Activated CD8-positive, alpha-beta memory T cell treated with anti-CD3 and anti-CD28 coated beads, Interleukin-2, amount 10 ng/mL, durations not matched to agents 7 days and 5 days (primary cell): ENCODE results near the gene NKTR. TPM values are rescaled to one million over a fixed set of nuclear protein-coding genes. Genes with fewer than 3 reads are reported as not detected.

ENCODE experiments used
- ATAC-seq: fragments of 150-1000 bp; cut with Tn5 transposase; one replicate; pipeline ENCODE4 v1.10.0; 2021; ENCODE audit warnings: moderate library complexity
- CTCF ChIA-PET: fragments of 350-600 bp; sonication (Branson Sonifier 250); formaldehyde crosslinking; loops from one replicate; lab custom pipeline; 2021; ENCODE audit warnings: antibody characterized with exemption; lab: Charles Lee
- DNase-seq: peaks from one replicate; pipeline ENCODE4 v3.0.0-alpha.2; 2020
- H3K27ac Mint-ChIP-seq: one replicate; pipeline ENCODE4 v1.8.0; 2021; ENCODE audit warnings: mild to moderate bottlenecking, mixed read lengths
- H3K27me3 Mint-ChIP-seq: one replicate; pipeline ENCODE4 v1.8.0; 2021; ENCODE audit warnings: mixed read lengths
- H3K36me3 Mint-ChIP-seq: one replicate; pipeline ENCODE4 v1.8.0; 2021; ENCODE audit warnings: mild to moderate bottlenecking, mixed read lengths
- H3K4me1 Mint-ChIP-seq: one replicate; pipeline ENCODE4 v1.8.0; 2021; ENCODE audit warnings: mixed read lengths
- H3K4me3 Mint-ChIP-seq: one replicate; pipeline ENCODE4 v1.8.0; 2021; ENCODE audit warnings: mild to moderate bottlenecking, moderate library complexity, mixed read lengths
- H3K9me3 Mint-ChIP-seq: one replicate; pipeline ENCODE4 v1.8.0; 2022; ENCODE audit warnings: low read depth, mixed read lengths
- total RNA-seq, 2 experiments: library from RNA; stranded (reverse); gene quantifications; one replicate each; pipeline ENCODE4 v1.2.3, GENCODE V29; 2021

NKTR gene
- total RNA-seq, 2 experiments from 2014 or later = 76.0 to 120 TPM

DNA sequence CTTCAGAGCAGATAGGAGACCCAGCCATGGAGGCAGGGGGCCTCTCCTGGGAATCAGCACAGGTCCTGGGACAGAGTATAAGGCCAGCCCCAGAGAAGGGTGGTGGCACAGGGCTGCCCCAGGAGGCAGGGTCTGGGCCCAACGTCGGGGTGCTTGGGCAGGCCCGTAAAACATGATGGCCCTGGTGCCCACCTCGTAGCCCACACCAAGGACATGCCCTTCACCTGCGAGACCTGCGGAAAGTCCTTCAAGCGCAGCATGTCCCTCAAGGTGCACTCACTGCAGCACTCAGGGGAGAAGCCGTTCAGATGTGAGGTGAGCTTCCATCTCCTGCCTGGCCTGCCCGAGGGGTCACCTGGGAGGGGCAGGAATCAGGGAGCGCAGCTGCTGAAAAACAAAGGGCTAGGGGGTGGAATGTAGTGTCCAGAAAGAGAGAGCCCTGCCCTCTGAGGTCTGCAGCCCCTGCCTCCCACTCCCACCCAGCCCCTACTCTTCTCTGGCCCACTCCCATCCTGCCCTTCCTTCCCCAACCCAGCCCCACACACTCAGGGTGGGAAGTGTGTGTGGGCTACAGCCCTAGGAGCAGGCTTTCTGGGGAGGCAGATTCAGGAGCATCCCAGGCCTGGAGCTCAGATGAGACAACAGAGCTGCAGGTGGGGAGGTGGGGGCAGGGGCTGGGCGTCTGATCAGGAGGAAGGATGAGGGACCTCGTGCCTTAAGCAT lies 62.5 kb downstream of the NKTR start:
- CTCF ChIA-PET = interaction anchor here (3.7 kb wide), 1 partner anchor 83 kb away, joined by 15 read pairs; no protein-coding TSS in a partner anchor
- ATAC-seq (no peak), DNase-seq (no peak)
- Mint-ChIP-seq H3K4me3 (no peak overlapping the region), H3K27me3 (no peaks in the 10 kb centered on the region), H3K4me1 (no peaks in the 10 kb centered on the region), H3K9me3 (no peaks in the 10 kb centered on the region), H3K27ac (no peak overlapping the region), H3K36me3 (no peaks in the 10 kb centered on the region)

DNA sequence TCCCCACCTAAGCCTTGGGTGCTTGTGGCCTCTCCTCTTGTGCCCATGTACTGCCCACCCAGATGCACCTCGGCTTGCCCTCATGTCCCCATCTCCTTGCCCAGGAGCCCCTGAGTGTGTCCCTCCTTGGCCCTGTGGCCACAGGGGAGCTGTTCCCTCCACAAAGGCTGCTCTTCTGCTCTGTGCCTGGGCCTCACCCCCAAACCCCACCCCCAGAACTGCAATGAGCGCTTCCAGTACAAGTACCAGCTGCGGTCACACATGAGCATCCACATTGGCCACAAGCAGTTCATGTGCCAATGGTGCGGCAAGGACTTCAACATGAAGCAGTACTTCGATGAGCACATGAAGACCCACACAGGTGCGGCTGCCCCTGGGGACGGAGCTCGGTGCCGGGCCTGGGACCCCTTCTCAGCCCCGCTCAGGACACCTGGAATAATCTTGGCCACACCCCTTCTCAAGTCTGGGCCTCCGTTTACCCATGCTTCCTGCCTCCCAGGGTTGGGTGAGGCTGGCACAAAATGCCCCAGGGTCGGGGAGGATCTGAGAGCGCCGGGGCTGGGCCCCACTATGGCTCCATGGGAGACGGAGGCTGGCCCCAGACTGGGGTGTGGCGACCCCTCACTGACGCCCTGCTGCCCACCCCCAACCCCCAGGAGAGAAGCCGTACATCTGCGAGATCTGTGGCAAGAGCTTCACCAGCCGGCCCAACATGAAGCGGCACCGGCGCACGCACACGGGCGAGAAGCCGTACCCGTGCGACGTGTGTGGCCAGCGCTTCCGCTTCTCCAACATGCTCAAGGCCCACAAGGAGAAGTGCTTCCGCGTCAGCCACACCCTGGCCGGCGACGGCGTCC lies 63.3 kb downstream of the NKTR start:
- no peaks in the 10 kb centered on the region for H3K9me3 Mint-ChIP-seq
- no peaks in the 10 kb centered on the region for H3K27me3 Mint-ChIP-seq
- H3K4me3 Mint-ChIP-seq = no peak overlapping the region
- DNase-seq (no peak), ATAC-seq (no peak)
- no peaks in the 10 kb centered on the region for H3K36me3 Mint-ChIP-seq
- H3K27ac Mint-ChIP-seq = no peak overlapping the region
- CTCF ChIA-PET = interaction anchor here (1.0 to 3.7 kb wide), 2 partner anchors 34 to 82 kb away, joined by 3 to 15 read pairs; no protein-coding TSS in a partner anchor
- H3K4me1 Mint-ChIP-seq = no peaks in the 10 kb centered on the region

DNA sequence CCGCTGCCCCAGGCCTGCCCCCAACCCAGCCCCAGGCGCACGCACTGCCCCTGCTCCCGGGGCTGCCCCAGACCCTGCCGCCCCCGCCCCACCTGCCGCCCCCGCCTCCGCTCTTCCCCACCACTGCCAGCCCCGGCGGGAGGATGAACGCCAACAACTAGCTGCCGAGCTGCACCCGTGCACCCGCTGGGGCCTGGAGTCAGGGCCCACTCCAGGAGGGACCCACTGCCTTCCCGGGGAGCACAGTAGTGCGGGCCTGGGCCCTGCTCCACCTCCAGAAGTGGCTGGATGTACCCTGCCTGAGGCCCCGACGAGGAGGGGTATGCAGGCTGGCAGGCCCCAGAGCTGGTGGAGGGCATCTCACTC lies 63.9 kb downstream of the NKTR start:
- CTCF ChIA-PET = interaction anchor here (1.0 kb wide), 1 partner anchor 33 kb away, joined by 3 read pairs; no protein-coding TSS in a partner anchor
- Mint-ChIP-seq H3K4me1 (no peaks in the 10 kb centered on the region), H3K27me3 (no peaks in the 10 kb centered on the region), H3K9me3 (no peaks in the 10 kb centered on the region), H3K36me3 (no peaks in the 10 kb centered on the region), H3K27ac (no peak overlapping the region), H3K4me3 (no peak overlapping the region)
- ATAC-seq = no peak
- DNase-seq = no peak

DNA sequence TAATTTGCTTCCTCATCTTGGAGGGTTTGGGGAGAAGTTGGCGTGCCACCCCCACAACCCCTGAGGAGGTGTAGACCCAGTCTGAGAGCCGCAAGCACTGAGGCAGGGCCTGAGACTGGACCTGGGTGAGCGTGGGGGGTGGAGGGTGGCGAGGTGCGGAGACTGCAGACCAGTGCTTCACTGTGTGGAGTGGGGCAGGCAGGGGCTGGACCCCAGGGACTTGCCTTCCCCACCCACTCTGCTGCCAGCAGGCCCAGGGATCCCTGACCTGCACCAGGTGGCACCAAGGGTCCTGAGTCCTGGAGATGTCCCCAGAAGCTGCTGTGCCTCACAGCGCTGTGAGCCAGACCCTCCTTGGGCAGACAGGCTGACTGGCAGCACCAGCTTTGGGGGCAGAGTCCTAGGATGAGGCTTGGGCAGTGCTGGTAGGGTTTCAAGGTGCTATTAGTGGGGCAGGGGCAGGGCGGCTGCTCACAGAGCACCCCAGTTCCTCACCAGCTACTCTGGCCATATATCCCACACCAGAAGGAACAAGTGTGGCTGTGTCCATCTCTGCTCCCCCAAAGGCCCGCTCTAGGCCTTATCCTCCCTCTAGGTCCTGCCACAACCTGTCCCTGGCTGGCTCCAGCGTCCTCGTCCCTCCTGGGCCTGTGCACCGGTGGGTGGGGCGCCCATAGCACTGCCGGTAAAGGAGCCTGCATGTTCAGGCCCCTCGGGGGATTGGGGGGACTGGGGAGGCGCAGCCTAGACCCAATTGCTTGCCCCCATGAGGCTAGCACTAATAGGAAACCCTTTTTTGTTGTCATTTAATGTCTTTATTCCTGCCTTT lies 64.8 kb downstream of the NKTR start:
- H3K4me1 Mint-ChIP-seq = no peaks in the 10 kb centered on the region

DNA sequence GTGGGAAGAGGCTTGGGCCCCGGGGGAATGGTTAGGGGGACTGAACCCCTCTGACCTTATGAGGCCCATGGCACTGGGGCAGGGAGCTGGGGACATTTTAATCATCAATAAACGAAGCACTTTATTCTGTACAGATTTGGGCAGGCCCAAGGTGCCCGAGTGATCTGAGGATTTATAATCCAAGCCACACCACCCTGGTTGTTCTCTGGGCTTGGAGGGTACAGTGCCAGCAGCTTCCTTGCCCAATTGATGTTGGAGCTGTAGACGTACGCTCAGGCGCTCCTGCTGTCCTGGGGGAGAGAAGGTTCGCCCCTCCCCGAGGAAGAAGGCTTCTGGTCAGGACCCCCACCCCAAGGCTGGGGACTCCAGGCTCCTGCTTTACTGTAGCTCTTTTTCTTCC lies 65.5 kb downstream of the NKTR start:
- no peaks in the 10 kb centered on the region for H3K36me3 Mint-ChIP-seq
- H3K9me3 Mint-ChIP-seq = no peaks in the 10 kb centered on the region
- DNase-seq (peak; percentile 34), ATAC-seq (no peak)
- CTCF ChIA-PET = no interaction called here
- H3K27me3 Mint-ChIP-seq = no peaks in the 10 kb centered on the region
- H3K4me1 Mint-ChIP-seq = no peaks in the 10 kb centered on the region
- no peak overlapping the region for H3K4me3 Mint-ChIP-seq
- no peak overlapping the region for H3K27ac Mint-ChIP-seq

More for the DNA sequence above, 64.8 kb downstream of the NKTR start:
- no peaks in the 10 kb centered on the region for H3K36me3 Mint-ChIP-seq
- H3K27me3 Mint-ChIP-seq = no peaks in the 10 kb centered on the region
- no peak for ATAC-seq
- no peaks in the 10 kb centered on the region for H3K9me3 Mint-ChIP-seq
- H3K4me3 Mint-ChIP-seq = no peak overlapping the region
- CTCF ChIA-PET = no interaction called here
- H3K27ac Mint-ChIP-seq = no peak overlapping the region
- peak; percentile 19 for DNase-seq

DNA sequence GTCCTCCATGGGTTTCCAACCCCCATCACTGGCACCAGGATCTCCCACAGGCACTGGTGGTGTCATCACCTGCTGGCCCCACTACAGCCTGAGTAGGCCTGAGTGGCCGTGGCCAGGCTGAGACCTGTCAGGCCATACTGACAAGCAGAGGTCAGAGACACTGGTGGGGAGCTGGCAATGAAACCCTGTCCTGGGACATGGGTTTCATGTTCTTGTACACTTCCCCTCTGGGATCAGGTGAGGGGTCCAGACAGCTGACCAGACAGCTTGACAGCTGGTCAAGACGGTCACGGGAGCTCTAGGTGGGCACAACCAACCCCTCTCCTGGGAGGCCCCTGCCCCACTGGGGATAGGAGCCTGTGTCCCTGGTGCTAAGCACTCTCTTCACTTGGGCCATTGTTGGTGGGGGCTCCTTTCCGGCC lies 66.1 kb downstream of the NKTR start:
- peak; percentile 31 for DNase-seq
- CTCF ChIA-PET = no interaction called here

DNA sequence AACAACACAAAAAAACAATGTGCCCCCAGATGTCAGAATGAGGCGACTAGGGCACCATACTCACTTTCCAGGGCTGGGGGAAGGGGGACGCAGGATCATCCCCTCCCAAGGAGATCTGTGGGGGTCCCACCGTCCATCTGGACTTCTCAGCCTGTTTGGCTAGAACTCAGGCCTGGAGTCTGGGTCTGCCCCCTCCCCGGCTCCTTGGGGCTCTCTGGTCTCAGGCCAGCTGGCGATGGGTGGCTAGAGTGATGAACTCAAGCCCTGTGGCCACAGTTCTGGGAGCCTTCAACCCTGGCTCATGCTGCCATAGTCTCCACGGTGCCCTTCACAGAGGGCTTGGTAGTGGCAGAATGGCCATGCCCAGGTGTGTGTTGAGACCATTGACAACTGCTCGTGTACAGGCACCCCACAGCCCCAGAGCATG lies 66.6 kb downstream of the NKTR start:
- Mint-ChIP-seq H3K27me3 (no peaks in the 10 kb centered on the region), H3K4me3 (no peak overlapping the region), H3K4me1 (no peaks in the 10 kb centered on the region), H3K9me3 (no peaks in the 10 kb centered on the region), H3K36me3 (no peaks in the 10 kb centered on the region), H3K27ac (no peak overlapping the region)
- no peak for ATAC-seq
- DNase-seq = peak; percentile 15
- CTCF ChIA-PET = no interaction called here

More for the DNA sequence above, 66.1 kb downstream of the NKTR start:
- Mint-ChIP-seq H3K27me3 (no peaks in the 10 kb centered on the region), H3K36me3 (no peaks in the 10 kb centered on the region), H3K4me3 (no peak overlapping the region), H3K9me3 (no peaks in the 10 kb centered on the region), H3K4me1 (no peaks in the 10 kb centered on the region), H3K27ac (no peak overlapping the region)
- no peak for ATAC-seq

DNA sequence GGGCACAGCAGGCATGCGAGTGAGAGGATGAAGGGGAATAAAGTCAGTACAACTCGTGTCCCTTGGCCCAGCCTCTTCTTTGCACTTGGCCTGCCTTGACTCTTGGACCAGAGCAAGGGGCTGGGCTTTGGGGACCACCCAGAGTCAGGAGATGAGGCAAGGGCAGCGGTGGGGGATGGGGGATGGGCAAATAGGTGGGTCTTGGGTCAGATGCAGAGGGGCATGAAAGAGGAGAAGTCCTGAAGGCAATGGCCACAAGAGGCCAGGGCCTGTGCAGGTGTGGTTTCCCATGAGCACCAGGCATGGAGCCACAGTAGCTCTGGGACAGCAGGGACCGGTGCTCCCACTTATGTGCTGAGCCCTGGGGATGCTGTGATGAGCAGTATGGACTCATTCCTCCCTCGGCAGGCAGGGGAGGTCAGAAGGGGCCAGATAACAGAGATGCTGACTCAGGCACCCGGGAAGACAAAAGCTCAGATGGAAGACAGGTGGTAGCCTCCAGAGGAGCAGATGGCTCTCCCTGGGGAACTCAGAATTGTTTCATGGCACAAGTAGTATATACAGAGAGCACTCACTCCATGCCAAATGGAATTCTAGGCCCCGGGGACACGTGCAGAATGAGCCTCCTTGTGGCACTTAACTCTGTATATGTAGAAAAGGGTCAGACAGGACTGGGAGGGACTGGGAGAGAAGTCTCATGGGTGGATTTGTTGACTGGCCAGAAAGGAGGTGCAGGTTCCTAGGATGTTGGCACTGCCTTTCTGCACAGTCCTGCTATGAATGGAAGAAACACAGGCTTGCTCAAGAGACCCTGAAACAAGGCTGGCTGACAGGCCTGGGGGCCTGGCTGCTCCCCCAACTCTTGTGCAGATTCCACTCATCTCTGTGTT lies 67.3 kb downstream of the NKTR start:
- DNase-seq (peak; percentile 35), ATAC-seq (no peak)
- CTCF ChIA-PET = no interaction called here
- Mint-ChIP-seq H3K27me3 (no peaks in the 10 kb centered on the region), H3K27ac (no peak overlapping the region), H3K36me3 (no peaks in the 10 kb centered on the region), H3K9me3 (no peaks in the 10 kb centered on the region), H3K4me1 (no peaks in the 10 kb centered on the region), H3K4me3 (no peak overlapping the region)

DNA sequence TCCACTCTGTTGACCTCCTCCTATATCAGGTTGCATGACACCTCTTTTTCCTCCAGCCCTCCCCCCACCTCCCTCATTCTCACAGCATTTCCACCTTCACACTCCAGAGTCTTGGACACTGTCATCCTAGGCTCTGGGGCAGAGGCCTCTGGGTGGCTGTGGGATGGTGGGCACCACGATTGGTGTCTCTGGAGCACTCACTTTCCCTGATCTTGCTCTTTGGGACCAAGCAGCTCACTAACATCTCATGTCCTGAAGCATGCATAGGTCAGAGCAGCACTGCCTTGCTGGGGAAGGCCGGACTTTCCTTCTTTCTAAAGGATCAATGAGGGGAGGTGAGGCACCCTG lies 67.9 kb downstream of the NKTR start:
- H3K4me3 Mint-ChIP-seq = no peak overlapping the region

DNA sequence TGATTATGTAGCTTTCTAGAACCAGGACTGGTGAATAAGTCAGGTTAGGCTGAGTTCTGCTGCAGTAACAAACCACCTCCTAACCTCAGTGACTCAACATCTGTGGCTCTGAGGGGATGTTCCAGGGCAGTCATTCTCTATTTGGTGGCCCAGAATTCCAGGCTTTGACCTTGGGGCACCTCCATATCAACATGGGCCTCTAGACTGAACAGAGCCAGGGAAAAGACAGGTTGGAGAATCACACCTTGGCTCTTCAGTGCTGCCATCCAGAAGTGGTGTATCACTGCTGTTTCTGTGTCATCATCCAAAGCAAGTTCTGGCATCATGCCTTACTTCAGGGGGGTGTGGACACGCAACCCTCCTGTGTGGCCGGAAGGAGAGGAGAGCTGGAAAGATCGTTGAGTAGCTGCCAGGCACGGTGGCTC lies 68.3 kb downstream of the NKTR start:
- CTCF ChIA-PET = no interaction called here
- no peaks in the 10 kb centered on the region for H3K36me3 Mint-ChIP-seq
- DNase-seq = no peak
- no peaks in the 10 kb centered on the region for H3K27me3 Mint-ChIP-seq
- ATAC-seq = no peak
- no peak overlapping the region for H3K4me3 Mint-ChIP-seq
- H3K9me3 Mint-ChIP-seq = no peaks in the 10 kb centered on the region
- H3K27ac Mint-ChIP-seq = no peak overlapping the region
- H3K4me1 Mint-ChIP-seq = no peaks in the 10 kb centered on the region

More for the DNA sequence above, 67.9 kb downstream of the NKTR start:
- ATAC-seq = no peak
- Mint-ChIP-seq H3K4me1 (no peaks in the 10 kb centered on the region), H3K9me3 (no peaks in the 10 kb centered on the region), H3K27me3 (no peaks in the 10 kb centered on the region), H3K27ac (no peak overlapping the region), H3K36me3 (no peaks in the 10 kb centered on the region)
- CTCF ChIA-PET = no interaction called here
- no peak for DNase-seq

DNA sequence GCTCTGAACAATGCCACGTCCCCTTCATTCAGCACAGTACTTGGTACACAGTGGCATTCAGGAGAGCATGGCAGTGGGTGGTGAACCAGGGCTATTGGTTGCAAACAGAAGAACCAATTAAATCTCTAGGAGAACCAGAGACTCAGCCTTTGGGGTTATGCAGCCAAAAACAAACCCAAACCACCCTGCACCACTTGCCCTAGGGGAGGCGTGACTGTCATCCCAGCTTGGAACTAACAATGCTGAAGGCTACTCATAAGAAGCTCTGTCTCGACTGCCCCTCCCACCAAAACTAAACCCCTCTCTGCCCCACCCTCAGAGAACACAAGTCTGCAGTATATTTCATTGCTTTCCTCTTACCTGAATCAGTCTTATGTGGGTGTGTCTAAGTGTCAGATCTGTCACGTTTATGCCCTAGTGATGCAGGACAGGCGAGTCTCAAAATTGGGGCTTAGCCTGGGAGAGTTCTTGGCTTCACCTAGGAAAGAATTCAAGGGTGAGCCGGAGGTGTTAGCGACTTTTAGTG lies 69.6 kb downstream of the NKTR start:
- Mint-ChIP-seq H3K9me3 (no peaks in the 10 kb centered on the region), H3K4me1 (no peaks in the 10 kb centered on the region), H3K27me3 (peaks cover 3% of the 10 kb centered on the region), H3K4me3 (no peak overlapping the region), H3K27ac (no peak overlapping the region), H3K36me3 (no peaks in the 10 kb centered on the region)
- ATAC-seq (no peak), DNase-seq (no peak)
- CTCF ChIA-PET = no interaction called here

DNA sequence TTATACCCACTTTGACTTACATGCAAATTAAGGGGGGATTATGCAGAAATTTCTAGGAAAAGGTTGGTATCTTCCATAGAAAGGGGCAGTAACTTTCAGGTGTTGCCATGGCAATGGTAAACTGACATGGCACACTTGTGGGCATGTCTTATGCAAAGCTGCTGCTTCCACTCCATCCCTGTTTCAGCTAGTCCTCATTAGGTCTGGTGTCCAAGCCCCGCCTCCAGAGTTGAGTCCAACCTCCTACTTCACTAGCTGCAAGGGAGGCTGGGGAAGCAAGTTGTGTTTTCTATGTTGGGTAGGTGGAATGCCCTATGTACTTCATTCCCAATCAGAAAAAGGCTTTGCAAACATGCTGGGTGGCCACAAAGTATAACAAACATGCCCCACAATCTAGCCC lies 70.2 kb downstream of the NKTR start:
- Mint-ChIP-seq H3K9me3 (no peaks in the 10 kb centered on the region), H3K27ac (no peak overlapping the region), H3K4me3 (no peak overlapping the region), H3K4me1 (no peaks in the 10 kb centered on the region), H3K27me3 (peaks cover 3% of the 10 kb centered on the region), H3K36me3 (no peaks in the 10 kb centered on the region)
- CTCF ChIA-PET = no interaction called here
- ATAC-seq = no peak
- no peak for DNase-seq
